SK-N-SH (cell line): ENCODE measurements around the gene ACTR3. TPM values are rescaled to one million over a fixed set of nuclear protein-coding genes. Genes with fewer than 3 reads are reported as not detected.
A peak's percentile ranks its signal among the peaks of the same experiment; 100 is the strongest.

Experiments
- CTCF ChIA-PET: fragments of 300-600, 350-600 bp; formaldehyde crosslinking; extraction: SDS; loops from one replicate; lab custom pipeline; 2021; lab: Yijun Ruan, JAX
- POLR2A ChIA-PET: fragments of 350-600 bp; sonication (Branson Sonifier 250); formaldehyde crosslinking; extraction: SDS; loops from one replicate; lab custom pipeline; 2020; ENCODE audit warnings: antibody characterized with exemption, inconsistent platforms; lab: Yijun Ruan, JAX
- DNase-seq: peaks from one replicate; pipeline ENCODE4 v3.0.0; 2012
- H2AFZ ChIP-seq: fragments of 200-600 bp; sonication (generic); 2 replicates; pipeline ENCODE4 v1.8.1; 2016; ENCODE audit warnings: antibody characterized with exemption, mild to moderate bottlenecking, low read depth
- H3F3A ChIP-seq: fragments of 200-600 bp; sonication (generic); replicated peaks from 2 replicates; pipeline ENCODE3; 2016; ENCODE audit warnings: antibody characterized with exemption, mild to moderate bottlenecking; ENCODE audit not compliant: insufficient read depth
- H3K27ac ChIP-seq, 2 experiments: fragments of 200-500 bp in 1 of 2; fragments of 200-600 bp in 1 of 2; sonication (Bioruptor generic) in 1 of 2; sonication (generic), shearing (Covaris generic) in 1 of 2; 2 replicates each; pipeline versions ENCODE4 v1.5.1 to v1.6.1; 2014 to 2016; ENCODE audit warnings: low read depth in 2 of 2, inconsistent platforms in 1 of 2, low read length in 1 of 2, mild to moderate bottlenecking in 1 of 2, mixed read lengths in 1 of 2
- H3K27me3 ChIP-seq: fragments of 200-600 bp; sonication (generic), shearing (Covaris generic); 2 replicates; pipeline ENCODE4 v1.6.1; 2016; ENCODE audit warnings: mixed run types; ENCODE audit not compliant: insufficient read depth
- H3K36me3 ChIP-seq, 2 experiments: fragments of 200-500 bp in 1 of 2; fragments of 200-600 bp in 1 of 2; sonication (Bioruptor generic) in 1 of 2; sonication (generic) in 1 of 2; replicated peaks in 1 of 2; 2 replicates each; pipeline versions ENCODE3 to v1.5.1; 2014 to 2016; ENCODE audit warnings: low read length in 1 of 2, mild to moderate bottlenecking in 1 of 2; ENCODE audit not compliant: insufficient read depth in 2 of 2, control insufficient read depth in 1 of 2
- H3K4me1 ChIP-seq, 2 experiments: fragments of 200-500 bp in 1 of 2; fragments of 200-600 bp in 1 of 2; sonication (Bioruptor generic) in 1 of 2; sonication (generic), shearing (Covaris generic) in 1 of 2; 2 replicates each; pipeline versions ENCODE4 v1.5.1 to v1.6.1; 2014 to 2016; ENCODE audit warnings: low read depth in 1 of 2, low read length in 1 of 2, mixed run types in 1 of 2; ENCODE audit not compliant: insufficient read depth in 2 of 2, control insufficient read depth in 1 of 2
- H3K4me2 ChIP-seq: fragments of 200-600 bp; sonication (generic), shearing (Covaris generic); 2 replicates; pipeline ENCODE4 v1.6.1; 2017; ENCODE audit warnings: mixed run types
- H3K4me3 ChIP-seq, 2 experiments: fragments of 200-500 bp in 1 of 2; fragments of 200-600 bp in 1 of 2; sonication (Bioruptor generic) in 1 of 2; sonication (generic), shearing (Covaris generic) in 1 of 2; 2 replicates each; pipeline versions ENCODE4 v1.5.1 to v1.8.1; 2014 to 2016; ENCODE audit warnings: low read depth in 2 of 2, inconsistent platforms in 1 of 2, low read length in 1 of 2, mild to moderate bottlenecking in 1 of 2, mixed read lengths in 1 of 2, moderate library complexity in 1 of 2
- H3K79me2 ChIP-seq: fragments of 200-600 bp; sonication (generic); 2 replicates; pipeline ENCODE4 v1.8.1; 2017; ENCODE audit warnings: mild to moderate bottlenecking; ENCODE audit not compliant: insufficient read depth
- H3K9ac ChIP-seq: fragments of 200-600 bp; sonication (generic); 2 replicates; pipeline ENCODE4 v1.6.1; 2017; ENCODE audit warnings: mixed run types
- H3K9me2 ChIP-seq: fragments of 200-600 bp; sonication (generic); 2 replicates; pipeline ENCODE4 v1.6.1; 2017; ENCODE audit warnings: mixed run types
- H3K9me3 ChIP-seq: fragments of 200-600 bp; sonication (generic); 2 replicates; pipeline ENCODE4 v1.6.1; 2017; ENCODE audit warnings: mixed run types, mild to moderate bottlenecking, moderate library complexity
- H4K20me1 ChIP-seq: fragments of 200-600 bp; sonication (generic); 2 replicates; pipeline ENCODE4 v1.6.1; 2017; ENCODE audit warnings: mild to moderate bottlenecking, mixed run types; ENCODE audit not compliant: insufficient read depth
- CHD2 ChIP-seq: fragments of 150-350 bp; IDR thresholded peaks from 2 replicates; pipeline ENCODE4 v1.6.1; 2018; ENCODE audit warnings: low read length; ENCODE audit not compliant: partially characterized antibody
- JUND ChIP-seq: IDR thresholded peaks from 2 replicates; pipeline ENCODE4 v1.4.0; 2012
- MXI1 ChIP-seq: IDR thresholded peaks from 2 replicates; pipeline ENCODE4 v1.6.1; 2012; ENCODE audit warnings: mild to moderate bottlenecking, low read depth, low read length, improper control_type of control experiment
- NFIC ChIP-seq: IDR thresholded peaks from 2 replicates; pipeline ENCODE4 v1.4.0; 2012; ENCODE audit warnings: borderline replicate concordance
- RAD21 ChIP-seq: IDR thresholded peaks from 2 replicates; pipeline ENCODE4 v1.6.1; 2012; ENCODE audit warnings: mild to moderate bottlenecking, low read length
- RCOR1 ChIP-seq: fragments of 150-350 bp; IDR thresholded peaks from 2 replicates; pipeline ENCODE4 v1.6.1; 2017; ENCODE audit warnings: antibody characterized with exemption, low read length
- RXRA ChIP-seq: IDR thresholded peaks from 2 replicates; pipeline ENCODE4 v1.4.0; 2012; ENCODE audit warnings: low read depth, mild to moderate bottlenecking, borderline replicate concordance
- SIN3A ChIP-seq: IDR thresholded peaks from 2 replicates; pipeline ENCODE4 v1.6.1; 2012; ENCODE audit warnings: low read depth, mild to moderate bottlenecking, low read length, moderate library complexity, borderline replicate concordance
- SMC3 ChIP-seq: IDR thresholded peaks from 2 replicates; pipeline ENCODE4 v1.6.1; 2012; ENCODE audit warnings: low read depth, low read length, improper control_type of control experiment
- TCF12 ChIP-seq: IDR thresholded peaks from 2 replicates; pipeline ENCODE4 v1.4.0; 2012
- TEAD4 ChIP-seq: IDR thresholded peaks from 2 replicates; pipeline ENCODE4 v1.4.0; 2012; ENCODE audit warnings: mild to moderate bottlenecking, borderline replicate concordance; ENCODE audit not compliant: insufficient read depth
- WGBS: methylation state at CpG from one replicate; pipeline ENCODE4 v1.1.6; 2017; ENCODE audit warnings: low lambda C conversion rate; 5-methylcytosine and 5-hydroxymethylcytosine counted together
- polyA plus RNA-seq, 3 experiments: library from polyadenylated mRNA; depleted of rRNA; stranded (reverse); fragments of >200 nt; gene quantifications; 2 replicates each; pipeline ENCODE4 v1.2.3, GENCODE V29; 2012
- TF ChIP-seq, protein P1 (sequence below): IDR thresholded peaks from 2 replicates; pipeline ENCODE4; 2012
- TF ChIP-seq, protein P2 (sequence below): IDR thresholded peaks from 2 replicates; pipeline ENCODE4 v1.4.0; 2012; ENCODE audit warnings: low read depth, borderline replicate concordance
- TF ChIP-seq, protein P3 (sequence below): fragments of 150-350 bp; IDR thresholded peaks from 2 replicates; pipeline ENCODE4 v1.6.1; 2017; ENCODE audit warnings: antibody characterized with exemption, low read length, low read depth, borderline replicate concordance
- TF ChIP-seq, protein P4 (sequence below): fragments of 200-600 bp; sonication (generic); IDR thresholded peaks from 2 replicates; pipeline ENCODE4 v1.6.1; 2017; ENCODE audit warnings: antibody characterized with exemption, mild to moderate bottlenecking, moderate library complexity
- TF ChIP-seq, protein P5 (sequence below): IDR thresholded peaks from 2 replicates; pipeline ENCODE4 v1.4.0; 2012; ENCODE audit warnings: low read depth, borderline replicate concordance

Gene ACTR3
- polyA plus RNA-seq, 1 of the 3 experiments (the other 2 are of a cell fraction): 90.8 TPM

DNA sequence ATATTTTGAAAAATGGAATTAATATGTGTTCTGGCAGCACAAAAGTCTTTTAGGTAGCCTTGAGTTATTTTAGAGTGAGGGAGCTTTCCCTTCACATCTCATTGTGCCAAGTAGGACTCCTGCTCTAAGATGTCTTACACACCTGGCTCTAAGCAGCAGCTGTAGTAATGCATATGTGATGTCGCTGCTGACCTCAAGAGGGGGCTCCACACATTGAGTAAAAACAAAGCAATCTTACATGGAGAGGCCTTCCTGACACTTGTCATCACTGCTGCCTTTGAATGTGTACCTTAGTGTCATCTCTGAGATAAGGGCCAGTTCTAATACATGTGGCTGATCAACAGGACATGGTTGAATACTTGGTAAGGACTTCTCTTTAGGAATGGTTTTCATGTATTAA, 75.8 kb downstream of the ACTR3 start:
- H3K9me3 ChIP-seq: no peaks in the 10 kb centered on the region
- TF ChIP-seq, protein P1, sequence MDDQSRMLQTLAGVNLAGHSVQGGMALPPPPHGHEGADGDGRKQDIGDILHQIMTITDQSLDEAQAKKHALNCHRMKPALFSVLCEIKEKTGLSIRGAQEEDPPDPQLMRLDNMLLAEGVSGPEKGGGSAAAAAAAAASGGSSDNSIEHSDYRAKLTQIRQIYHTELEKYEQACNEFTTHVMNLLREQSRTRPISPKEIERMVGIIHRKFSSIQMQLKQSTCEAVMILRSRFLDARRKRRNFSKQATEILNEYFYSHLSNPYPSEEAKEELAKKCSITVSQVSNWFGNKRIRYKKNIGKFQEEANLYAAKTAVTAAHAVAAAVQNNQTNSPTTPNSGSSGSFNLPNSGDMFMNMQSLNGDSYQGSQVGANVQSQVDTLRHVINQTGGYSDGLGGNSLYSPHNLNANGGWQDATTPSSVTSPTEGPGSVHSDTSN: no peak
- TF ChIP-seq, protein P2, sequence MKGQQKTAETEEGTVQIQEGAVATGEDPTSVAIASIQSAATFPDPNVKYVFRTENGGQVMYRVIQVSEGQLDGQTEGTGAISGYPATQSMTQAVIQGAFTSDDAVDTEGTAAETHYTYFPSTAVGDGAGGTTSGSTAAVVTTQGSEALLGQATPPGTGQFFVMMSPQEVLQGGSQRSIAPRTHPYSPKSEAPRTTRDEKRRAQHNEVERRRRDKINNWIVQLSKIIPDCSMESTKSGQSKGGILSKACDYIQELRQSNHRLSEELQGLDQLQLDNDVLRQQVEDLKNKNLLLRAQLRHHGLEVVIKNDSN: no peak
- TF ChIP-seq CHD2: no peak
- TF ChIP-seq, protein P3, sequence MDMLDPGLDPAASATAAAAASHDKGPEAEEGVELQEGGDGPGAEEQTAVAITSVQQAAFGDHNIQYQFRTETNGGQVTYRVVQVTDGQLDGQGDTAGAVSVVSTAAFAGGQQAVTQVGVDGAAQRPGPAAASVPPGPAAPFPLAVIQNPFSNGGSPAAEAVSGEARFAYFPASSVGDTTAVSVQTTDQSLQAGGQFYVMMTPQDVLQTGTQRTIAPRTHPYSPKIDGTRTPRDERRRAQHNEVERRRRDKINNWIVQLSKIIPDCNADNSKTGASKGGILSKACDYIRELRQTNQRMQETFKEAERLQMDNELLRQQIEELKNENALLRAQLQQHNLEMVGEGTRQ: no peak
- TF ChIP-seq MXI1: no peak
- TF ChIP-seq, protein P4, sequence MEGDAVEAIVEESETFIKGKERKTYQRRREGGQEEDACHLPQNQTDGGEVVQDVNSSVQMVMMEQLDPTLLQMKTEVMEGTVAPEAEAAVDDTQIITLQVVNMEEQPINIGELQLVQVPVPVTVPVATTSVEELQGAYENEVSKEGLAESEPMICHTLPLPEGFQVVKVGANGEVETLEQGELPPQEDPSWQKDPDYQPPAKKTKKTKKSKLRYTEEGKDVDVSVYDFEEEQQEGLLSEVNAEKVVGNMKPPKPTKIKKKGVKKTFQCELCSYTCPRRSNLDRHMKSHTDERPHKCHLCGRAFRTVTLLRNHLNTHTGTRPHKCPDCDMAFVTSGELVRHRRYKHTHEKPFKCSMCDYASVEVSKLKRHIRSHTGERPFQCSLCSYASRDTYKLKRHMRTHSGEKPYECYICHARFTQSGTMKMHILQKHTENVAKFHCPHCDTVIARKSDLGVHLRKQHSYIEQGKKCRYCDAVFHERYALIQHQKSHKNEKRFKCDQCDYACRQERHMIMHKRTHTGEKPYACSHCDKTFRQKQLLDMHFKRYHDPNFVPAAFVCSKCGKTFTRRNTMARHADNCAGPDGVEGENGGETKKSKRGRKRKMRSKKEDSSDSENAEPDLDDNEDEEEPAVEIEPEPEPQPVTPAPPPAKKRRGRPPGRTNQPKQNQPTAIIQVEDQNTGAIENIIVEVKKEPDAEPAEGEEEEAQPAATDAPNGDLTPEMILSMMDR: peak; percentile 53
- TF ChIP-seq RAD21: peak; percentile 52
- no peak for TF ChIP-seq TCF12
- no peak for TF ChIP-seq RXRA
- TF ChIP-seq RCOR1: no peak
- no peak for TF ChIP-seq SIN3A
- no peak for TF ChIP-seq NFIC
- TF ChIP-seq, protein P5, sequence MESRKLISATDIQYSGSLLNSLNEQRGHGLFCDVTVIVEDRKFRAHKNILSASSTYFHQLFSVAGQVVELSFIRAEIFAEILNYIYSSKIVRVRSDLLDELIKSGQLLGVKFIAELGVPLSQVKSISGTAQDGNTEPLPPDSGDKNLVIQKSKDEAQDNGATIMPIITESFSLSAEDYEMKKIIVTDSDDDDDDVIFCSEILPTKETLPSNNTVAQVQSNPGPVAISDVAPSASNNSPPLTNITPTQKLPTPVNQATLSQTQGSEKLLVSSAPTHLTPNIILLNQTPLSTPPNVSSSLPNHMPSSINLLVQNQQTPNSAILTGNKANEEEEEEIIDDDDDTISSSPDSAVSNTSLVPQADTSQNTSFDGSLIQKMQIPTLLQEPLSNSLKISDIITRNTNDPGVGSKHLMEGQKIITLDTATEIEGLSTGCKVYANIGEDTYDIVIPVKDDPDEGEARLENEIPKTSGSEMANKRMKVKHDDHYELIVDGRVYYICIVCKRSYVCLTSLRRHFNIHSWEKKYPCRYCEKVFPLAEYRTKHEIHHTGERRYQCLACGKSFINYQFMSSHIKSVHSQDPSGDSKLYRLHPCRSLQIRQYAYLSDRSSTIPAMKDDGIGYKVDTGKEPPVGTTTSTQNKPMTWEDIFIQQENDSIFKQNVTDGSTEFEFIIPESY: no peak
- TF ChIP-seq SMC3: peak; percentile 12; the same call in 1 of the 2 replicates
- TF ChIP-seq JUND: no peak
- no peak for TF ChIP-seq TEAD4
- peaks cover 12% of the 10 kb centered on the region; the same call in 1 of the 2 replicates for H4K20me1 ChIP-seq
- peaks cover 15% of the 10 kb centered on the region for H3F3A ChIP-seq
- ChIA-PET POLR2A (no interaction called here), CTCF (interaction anchor here (0.6 to 1.6 kb wide), 7 partner anchors 9 to 1199 kb away, joined by 3 to 5 read pairs (median 3); no protein-coding TSS in a partner anchor)
- H3K27ac ChIP-seq: no peak overlapping the region
- 39% methylated on average over 1 of the region's 1 CpG for WGBS
- H3K9me2 ChIP-seq: no peaks in the 10 kb centered on the region
- no peak overlapping the region for H3K4me3 ChIP-seq
- no peaks in the 10 kb centered on the region for H3K27me3 ChIP-seq
- no peak overlapping the region for H3K4me2 ChIP-seq
- peaks cover 5% of the 10 kb centered on the region; the same call in 1 of the 2 replicates for H3K79me2 ChIP-seq
- H2AFZ ChIP-seq: no peak overlapping the region
- peaks cover 18 to 62% of the 10 kb centered on the region in 2 experiments for H3K36me3 ChIP-seq
- no peak overlapping the region for H3K9ac ChIP-seq
- H3K4me1 ChIP-seq: no peaks in the 10 kb centered on the region; a peak in 2 of 4 replicates
- no peak for DNase-seq
